LNCAP (cell line): ENCODE results near the gene EZH2.

ENCODE experiments used
- TF ChIP-seq, protein P1 (sequence below): fragments of 450-650 bp; IDR thresholded peaks from 2 replicates; pipeline ENCODE4 v1.5.1; 2017; ENCODE audit warnings: mild to moderate bottlenecking

EZH2 gene

DNA sequence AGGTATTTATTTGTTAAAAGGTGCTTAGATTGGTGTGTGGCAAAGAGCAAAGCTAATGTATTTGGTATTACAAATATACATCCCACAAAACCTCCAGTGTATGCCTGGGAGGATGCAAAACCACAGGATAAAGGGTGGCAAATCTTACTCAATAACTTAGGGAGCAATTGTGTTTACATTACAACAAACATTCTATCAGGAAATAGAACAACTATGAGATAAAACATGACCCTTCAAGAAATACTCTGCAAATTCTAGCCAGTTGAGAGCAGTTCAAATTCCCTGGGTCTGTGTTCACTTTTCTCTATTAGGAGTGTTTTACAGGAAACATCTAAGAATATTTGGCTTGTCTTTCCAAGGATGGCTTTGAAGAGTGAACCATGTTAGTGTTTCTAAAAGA, 120.5 kb downstream of the EZH2 start:
- TF ChIP-seq, protein P1, sequence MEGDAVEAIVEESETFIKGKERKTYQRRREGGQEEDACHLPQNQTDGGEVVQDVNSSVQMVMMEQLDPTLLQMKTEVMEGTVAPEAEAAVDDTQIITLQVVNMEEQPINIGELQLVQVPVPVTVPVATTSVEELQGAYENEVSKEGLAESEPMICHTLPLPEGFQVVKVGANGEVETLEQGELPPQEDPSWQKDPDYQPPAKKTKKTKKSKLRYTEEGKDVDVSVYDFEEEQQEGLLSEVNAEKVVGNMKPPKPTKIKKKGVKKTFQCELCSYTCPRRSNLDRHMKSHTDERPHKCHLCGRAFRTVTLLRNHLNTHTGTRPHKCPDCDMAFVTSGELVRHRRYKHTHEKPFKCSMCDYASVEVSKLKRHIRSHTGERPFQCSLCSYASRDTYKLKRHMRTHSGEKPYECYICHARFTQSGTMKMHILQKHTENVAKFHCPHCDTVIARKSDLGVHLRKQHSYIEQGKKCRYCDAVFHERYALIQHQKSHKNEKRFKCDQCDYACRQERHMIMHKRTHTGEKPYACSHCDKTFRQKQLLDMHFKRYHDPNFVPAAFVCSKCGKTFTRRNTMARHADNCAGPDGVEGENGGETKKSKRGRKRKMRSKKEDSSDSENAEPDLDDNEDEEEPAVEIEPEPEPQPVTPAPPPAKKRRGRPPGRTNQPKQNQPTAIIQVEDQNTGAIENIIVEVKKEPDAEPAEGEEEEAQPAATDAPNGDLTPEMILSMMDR, result no peak

- TF ChIP-seq, protein P1, result no peak
Observed at GRCh38 chr7:148761499-148762278, 122.4 kb downstream of the EZH2 start.
